Mononuclear cell (primary cell): ENCODE measurements around the gene JCHAIN. TPM values are rescaled to one million over a fixed set of nuclear protein-coding genes. Genes with fewer than 3 reads are reported as not detected.
A peak's percentile ranks its signal among the peaks of the same experiment; 100 is the strongest.

Experiments used
- H3K27me3 ChIP-seq: 2 replicates; pipeline ENCODE4 v1.6.0; 2011; ENCODE audit warnings: low read length, control low read depth; ENCODE audit not compliant: insufficient read depth
- H3K4me1 ChIP-seq: 2 replicates; pipeline ENCODE4 v1.5.1; 2011; ENCODE audit warnings: mild to moderate bottlenecking, low read length, control low read depth; ENCODE audit not compliant: insufficient read depth
- H3K4me3 ChIP-seq: 2 replicates; pipeline ENCODE4 v1.5.1; 2011; ENCODE audit warnings: mild to moderate bottlenecking, low read length, moderate library complexity
- H3K9me3 ChIP-seq: 2 replicates; pipeline ENCODE4 v1.5.1; 2011; ENCODE audit warnings: low read depth, mild to moderate bottlenecking, control low read depth, low read length
- total RNA-seq: library from RNA; depleted of rRNA; stranded (reverse); fragments of >200 nt; gene quantifications from one replicate; pipeline ENCODE4 v1.2.3, GENCODE V29; 2012

JCHAIN gene
- total RNA-seq = 45.8 TPM

GRCh38 chr4:70666369-70666768 is at the start of gene JCHAIN:
JCHAIN (minus strand) TSS chr4:70666508; CDS start chr4:70666490, 18 bp downstream.
- no peaks in the 10 kb centered on the region for H3K4me1 ChIP-seq
- H3K9me3 ChIP-seq = no peaks in the 10 kb centered on the region
- H3K27me3 ChIP-seq = no peaks in the 10 kb centered on the region
- H3K4me3 ChIP-seq = peak within 1 kb of the TSS; percentile 18

DNA sequence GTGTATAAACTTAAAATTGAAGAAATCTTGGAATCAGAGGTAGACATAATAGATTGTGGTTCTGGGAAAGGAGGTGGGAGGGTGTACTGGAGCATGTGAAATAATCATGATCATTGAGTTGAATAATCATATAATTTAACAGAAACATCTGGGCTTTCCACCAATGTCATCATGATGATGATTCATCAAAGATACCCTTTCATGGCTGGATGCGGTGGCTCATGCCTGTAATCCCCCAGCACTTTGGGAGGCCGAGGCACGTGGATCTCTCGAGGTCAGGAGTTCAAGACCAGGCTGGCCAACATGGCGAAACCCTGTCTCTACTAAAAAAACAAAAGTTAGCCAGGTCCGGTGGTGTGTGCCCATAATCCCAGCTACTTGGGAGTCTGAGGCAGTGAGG is 48.8 kb upstream of the JCHAIN start:
- Histone ChIP-seq H3K9me3 (no peaks in the 10 kb centered on the region), H3K27me3 (no peaks in the 10 kb centered on the region), H3K4me3 (no peak overlapping the region), H3K4me1 (peaks cover 51% of the 10 kb centered on the region)

- no peak overlapping the region for H3K4me3 ChIP-seq
Observed at GRCh38 chr4:70714079-70714887, 48.0 kb upstream of the JCHAIN start.

GRCh38 chr4:70713453-70714078 is 47.3 kb upstream of the JCHAIN start:
- Histone ChIP-seq H3K4me1 (peaks cover 46% of the 10 kb centered on the region), H3K27me3 (no peaks in the 10 kb centered on the region), H3K4me3 (no peak overlapping the region), H3K9me3 (no peaks in the 10 kb centered on the region)

More at GRCh38 chr4:70714079-70714887, 48.0 kb upstream of the JCHAIN start:
- H3K27me3 ChIP-seq = no peaks in the 10 kb centered on the region
- H3K4me1 ChIP-seq = peaks cover 50% of the 10 kb centered on the region
- no peaks in the 10 kb centered on the region for H3K9me3 ChIP-seq

- Histone ChIP-seq H3K4me3 (no peak overlapping the region), H3K9me3 (no peaks in the 10 kb centered on the region), H3K27me3 (no peaks in the 10 kb centered on the region), H3K4me1 (peaks cover 50% of the 10 kb centered on the region)
Observed at GRCh38 chr4:70712604-70713452, 46.5 kb upstream of the JCHAIN start.

GRCh38 chr4:70712150-70712549 is 45.8 kb upstream of the JCHAIN start:
- Histone ChIP-seq H3K4me3 (no peak overlapping the region), H3K27me3 (no peaks in the 10 kb centered on the region), H3K4me1 (peaks cover 54% of the 10 kb centered on the region), H3K9me3 (no peaks in the 10 kb centered on the region)

DNA sequence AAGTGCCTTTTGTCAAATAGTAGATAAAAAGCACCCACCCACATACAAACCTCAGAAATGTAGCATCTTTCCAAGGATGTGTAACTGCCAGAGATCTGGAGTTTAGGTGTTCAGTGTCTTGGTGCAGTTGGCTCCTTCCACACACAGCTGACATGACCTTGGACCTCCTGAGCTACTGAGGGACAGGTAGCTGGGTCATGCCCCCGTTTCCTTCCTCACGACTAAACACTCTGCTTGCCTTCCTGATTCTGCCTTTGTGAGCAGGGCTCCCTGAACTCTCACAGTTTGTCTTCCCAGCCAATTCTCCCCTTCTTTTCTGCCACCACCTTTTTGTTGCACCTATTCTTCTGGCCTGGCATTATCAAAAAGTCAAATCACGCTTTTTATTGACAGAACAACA is 45.3 kb upstream of the JCHAIN start:
- no peak overlapping the region for H3K4me3 ChIP-seq
- peaks cover 57% of the 10 kb centered on the region for H3K4me1 ChIP-seq
- no peaks in the 10 kb centered on the region for H3K27me3 ChIP-seq
- H3K9me3 ChIP-seq = no peaks in the 10 kb centered on the region

- Histone ChIP-seq H3K27me3 (no peaks in the 10 kb centered on the region), H3K4me1 (peaks cover 49% of the 10 kb centered on the region)
Observed at GRCh38 chr4:70709611-70710205, 43.4 kb upstream of the JCHAIN start.

DNA sequence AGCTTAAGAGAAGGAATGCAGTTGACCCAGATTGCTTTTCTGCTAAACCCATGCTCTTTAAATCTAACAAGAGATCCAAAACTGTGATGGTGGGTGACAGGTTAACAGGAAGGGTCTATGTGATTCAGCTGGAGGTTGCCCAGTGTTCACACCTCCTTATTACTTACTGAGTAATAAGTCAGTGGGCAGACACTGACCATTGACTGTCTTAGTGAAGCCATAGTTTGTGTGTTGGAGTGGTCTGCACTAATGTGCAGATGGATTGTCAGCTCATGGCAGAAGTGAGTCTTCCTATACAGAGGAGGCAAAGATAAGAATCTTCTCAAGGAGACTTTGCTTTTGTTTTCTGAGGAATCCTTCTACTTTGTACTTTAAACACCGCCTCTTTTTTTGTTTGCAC is 40.2 kb upstream of the JCHAIN start:
- H3K4me1 ChIP-seq = peaks cover 33% of the 10 kb centered on the region
- H3K9me3 ChIP-seq = no peaks in the 10 kb centered on the region
- H3K27me3 ChIP-seq = no peaks in the 10 kb centered on the region
- no peak overlapping the region for H3K4me3 ChIP-seq

More at GRCh38 chr4:70709611-70710205, 43.4 kb upstream of the JCHAIN start:
- H3K9me3 ChIP-seq = no peaks in the 10 kb centered on the region
- H3K4me3 ChIP-seq = no peak overlapping the region

DNA sequence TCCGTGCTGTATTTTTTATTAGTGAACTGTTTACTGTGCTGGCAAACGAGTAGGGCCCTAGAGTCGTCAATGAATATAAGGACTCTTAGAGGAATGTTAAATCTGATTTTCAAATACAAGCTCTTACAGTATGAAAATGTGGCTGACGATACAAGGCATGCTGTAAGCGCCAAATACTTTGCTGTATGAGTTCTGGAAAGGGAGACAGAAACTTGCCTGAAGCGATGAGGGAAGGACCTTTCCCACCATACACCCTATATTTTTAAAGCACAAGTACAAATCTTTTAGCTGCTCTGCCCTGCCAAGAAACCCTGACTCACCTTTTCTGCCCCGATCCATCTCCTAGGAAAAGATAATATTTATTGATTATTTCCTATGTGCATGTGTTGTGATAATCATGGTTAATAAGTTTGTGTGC is 39.7 kb upstream of the JCHAIN start:
- no peaks in the 10 kb centered on the region for H3K27me3 ChIP-seq
- no peaks in the 10 kb centered on the region for H3K9me3 ChIP-seq
- peaks cover 30% of the 10 kb centered on the region for H3K4me1 ChIP-seq
- H3K4me3 ChIP-seq = peak overlapping the region; percentile 72

- no peaks in the 10 kb centered on the region for H3K27me3 ChIP-seq
- peaks cover 28% of the 10 kb centered on the region for H3K4me1 ChIP-seq
- H3K4me3 ChIP-seq = peak overlapping the region; percentile 72
- H3K9me3 ChIP-seq = no peaks in the 10 kb centered on the region
Observed at GRCh38 chr4:70705183-70706043, 39.1 kb upstream of the JCHAIN start.

DNA sequence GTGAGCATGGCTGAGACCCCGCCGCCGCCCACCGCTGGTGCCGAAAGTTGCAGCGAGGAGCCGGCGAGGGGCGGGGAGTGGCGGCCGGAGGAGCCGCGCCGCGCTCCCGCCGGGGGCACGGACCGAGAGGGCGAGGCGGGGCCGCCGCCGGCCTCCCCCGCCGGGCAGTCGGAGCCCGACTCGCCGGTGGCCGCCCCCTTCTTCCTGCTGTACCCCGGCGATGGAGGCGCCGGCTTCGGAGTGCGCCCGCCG is 38.5 kb upstream of the JCHAIN start:
- no peaks in the 10 kb centered on the region for H3K27me3 ChIP-seq
- H3K4me3 ChIP-seq = peak overlapping the region; percentile 72
- peaks cover 28% of the 10 kb centered on the region for H3K4me1 ChIP-seq
- no peaks in the 10 kb centered on the region for H3K9me3 ChIP-seq

- Histone ChIP-seq H3K4me3 (peak overlapping the region; percentile 72), H3K9me3 (no peaks in the 10 kb centered on the region), H3K27me3 (no peaks in the 10 kb centered on the region), H3K4me1 (peaks cover 28% of the 10 kb centered on the region)
Observed at GRCh38 chr4:70704215-70704930, 38.1 kb upstream of the JCHAIN start.
